GM12891 (cell line): ENCODE results near the gene MTA2.
"Not testable (repeated sequence)": the region's sequence is repeated elsewhere in the genome, so short reads cannot be mapped to it uniquely, and the experiment has no call there.

Source experiments
- DNase-seq: peaks from one replicate; pipeline ENCODE4 v3.0.0; 2011; ENCODE audit warnings: low spot score; ENCODE audit not compliant: insufficient read length
- FAIRE-seq: peaks from 2 replicates; lab custom pipeline; 2011; peaks lifted over from hg19 to GRCh38; lab: Jason Lieb, UNC
- PAX5 ChIP-seq: IDR thresholded peaks from 2 replicates; pipeline ENCODE4 v1.6.1; 2011; ENCODE audit warnings: low read length, moderate library complexity, mild to moderate bottlenecking; ENCODE audit not compliant: insufficient read depth, severe bottlenecking
- POLR2A ChIP-seq: IDR thresholded peaks from 2 replicates; pipeline ENCODE4 v1.6.1; 2011; ENCODE audit warnings: low read depth, low read length, control low read depth
- POLR2AphosphoS5 ChIP-seq: IDR thresholded peaks from 2 replicates; pipeline ENCODE4 v1.6.1; 2011; ENCODE audit warnings: low read depth, low read length, control low read depth
- POU2F2 ChIP-seq: IDR thresholded peaks from 2 replicates; pipeline ENCODE4 v1.6.1; 2011; ENCODE audit warnings: low read depth, mild to moderate bottlenecking, control low read depth, low read length, moderate library complexity
- SPI1 ChIP-seq: IDR thresholded peaks from 2 replicates; pipeline ENCODE4 v1.6.1; 2011; ENCODE audit warnings: low read depth, low read length, control low read depth
- TAF1 ChIP-seq: IDR thresholded peaks from 2 replicates; pipeline ENCODE4 v1.6.1; 2011; ENCODE audit warnings: low read depth, low read length, control low read depth

MTA2 gene

GRCh38 chr11:62567018-62567633 lies 34.5 kb downstream of the MTA2 start:
- TF ChIP-seq SPI1 (no peak), POLR2AphosphoS5 (no peak), PAX5 (no peak), POU2F2 (no peak), POLR2A (0 out of 2 replicates have a peak, but pooled peaks have one; percentile 13), TAF1 (no peak)
- FAIRE-seq (no peak), DNase-seq (no peak)

- TF ChIP-seq POU2F2 (no peak), SPI1 (no peak)
- FAIRE-seq, result no peak
Measured at GRCh38 chr11:62566247-62566646, 35.4 kb downstream of the MTA2 start.

GRCh38 chr11:62565100-62565802 lies 36.4 kb downstream of the MTA2 start:
- no peak for FAIRE-seq
- TF ChIP-seq PAX5, result no peak
- TF ChIP-seq POLR2A, result no peak
- TF ChIP-seq POU2F2, result no peak
- TF ChIP-seq SPI1, result no peak
- TF ChIP-seq TAF1, result no peak
- no peak for TF ChIP-seq POLR2AphosphoS5
- DNase-seq, result no peak

More at GRCh38 chr11:62566247-62566646, 35.4 kb downstream of the MTA2 start:
- DNase-seq, result no peak

GRCh38 chr11:62561677-62562230 lies 39.9 kb downstream of the MTA2 start:
- not testable (repeated sequence) for FAIRE-seq, DNase-seq

- DNase-seq (no peak), FAIRE-seq (no peak)
- TF ChIP-seq PAX5, result no peak
- no peak for TF ChIP-seq POLR2AphosphoS5
Measured at GRCh38 chr11:62560566-62561103, 41.0 kb downstream of the MTA2 start.

- DNase-seq, FAIRE-seq: not testable (repeated sequence)
Measured at GRCh38 chr11:62559626-62560025, 42.0 kb downstream of the MTA2 start.

- no peak for FAIRE-seq
- DNase-seq, result no peak
- TF ChIP-seq POLR2AphosphoS5 (no peak), POU2F2 (no peak), PAX5 (no peak), POLR2A (no peak), TAF1 (no peak), SPI1 (no peak)
Measured at GRCh38 chr11:62559204-62559603, 42.5 kb downstream of the MTA2 start.

- DNase-seq, result no peak
- no peak for TF ChIP-seq TAF1
- no peak for TF ChIP-seq PAX5
- no peak for TF ChIP-seq SPI1
- TF ChIP-seq POLR2A, result peak; percentile 34; the same call in 1 of the 2 replicates
- TF ChIP-seq POLR2AphosphoS5, result no peak; the same call in 1 of the 2 replicates
- FAIRE-seq, result no peak
Measured at GRCh38 chr11:62558669-62559068, 43.0 kb downstream of the MTA2 start.

GRCh38 chr11:62556875-62557631 lies 44.6 kb downstream of the MTA2 start:
- no peak for FAIRE-seq
- DNase-seq, result no peak
- TF ChIP-seq PAX5 (peak; percentile 48), TAF1 (no peak)

- DNase-seq, result no peak
- TF ChIP-seq POLR2A (no peak; the same call in 1 of the 2 replicates), POLR2AphosphoS5 (0 out of 2 replicates have a peak, but pooled peaks have one; percentile 16)
- FAIRE-seq, result peak; percentile 93
Measured at GRCh38 chr11:62556108-62556874, 45.4 kb downstream of the MTA2 start.
